Mesothelial cell of epicardium (in vitro differentiated cells): ENCODE data around the gene ENKD1. TPM values are rescaled to one million over a fixed set of nuclear protein-coding genes. Genes with fewer than 3 reads are reported as not detected.

Experiments
- DNase-seq, 2 experiments: peaks; one replicate each; pipeline ENCODE4 v3.0.0; 2021; ENCODE audit warnings: low spot score in 2 of 2; ENCODE audit not compliant: unreplicated experiment in 2 of 2
- H3K27ac Mint-ChIP-seq: 2 replicates; pipeline ENCODE4 v1.8.0; 2021; ENCODE audit warnings: mixed read lengths
- H3K27me3 Mint-ChIP-seq: 2 replicates; pipeline ENCODE4 v1.8.0; 2021; ENCODE audit warnings: low read depth, mixed read lengths
- H3K36me3 Mint-ChIP-seq: 2 replicates; pipeline ENCODE4 v1.8.0; 2021; ENCODE audit warnings: mixed read lengths
- H3K4me1 Mint-ChIP-seq: 2 replicates; pipeline ENCODE4 v1.8.0; 2021; ENCODE audit warnings: mixed read lengths
- H3K4me3 Mint-ChIP-seq: 2 replicates; pipeline ENCODE4 v1.8.0; 2021; ENCODE audit warnings: mild to moderate bottlenecking, moderate library complexity, mixed read lengths
- H3K9me3 Mint-ChIP-seq: 2 replicates; pipeline ENCODE4 v1.8.0; 2021; ENCODE audit warnings: mixed read lengths
- CTCF ChIP-seq: fragments of 200-600 bp; sonication (generic); IDR thresholded peaks from one replicate; pipeline ENCODE4 v1.5.0; 2021; ENCODE audit warnings: antibody characterized with exemption; ENCODE audit not compliant: unreplicated experiment
- total RNA-seq: library from RNA; stranded (reverse); gene quantifications from 3 replicates; pipeline ENCODE4 v1.2.1, GENCODE V29; 2021

Gene ENKD1
- total RNA-seq, 1 donor from 2014 or later = 13.0 TPM

- Mint-ChIP-seq H3K27me3 (peaks cover 50% of the 10 kb centered on the region), H3K4me3 (peak overlapping the region; percentile 69)
Measured at GRCh38 chr16:67653789-67654402, 12.7 kb downstream of the ENKD1 start.

GRCh38 chr16:67653128-67653788 is 13.3 kb downstream of the ENKD1 start:
- no peaks in the 10 kb centered on the region for H3K9me3 Mint-ChIP-seq
- DNase-seq = no peak
- H3K27me3 Mint-ChIP-seq = peaks cover 50% of the 10 kb centered on the region
- peak; percentile 55 for TF ChIP-seq CTCF
- no peaks in the 10 kb centered on the region for H3K36me3 Mint-ChIP-seq
- H3K4me1 Mint-ChIP-seq = peaks cover 4% of the 10 kb centered on the region
- peak overlapping the region; percentile 69 for H3K4me3 Mint-ChIP-seq
- no peak overlapping the region for H3K27ac Mint-ChIP-seq

More at GRCh38 chr16:67653789-67654402, 12.7 kb downstream of the ENKD1 start:
- no peak for DNase-seq
- TF ChIP-seq CTCF = no peak
- no peaks in the 10 kb centered on the region for H3K36me3 Mint-ChIP-seq
- H3K9me3 Mint-ChIP-seq = no peaks in the 10 kb centered on the region
- no peak overlapping the region for H3K27ac Mint-ChIP-seq
- peaks cover 6% of the 10 kb centered on the region for H3K4me1 Mint-ChIP-seq

GRCh38 chr16:67652578-67653127 is 13.9 kb downstream of the ENKD1 start:
- H3K27ac Mint-ChIP-seq = no peak overlapping the region
- H3K4me3 Mint-ChIP-seq = peak overlapping the region; percentile 67
- peak in 1 of 2 experiments; percentile 55 for DNase-seq

GRCh38 chr16:67651847-67652246 is 14.7 kb downstream of the ENKD1 start:
- Mint-ChIP-seq H3K4me1 (peaks cover 4% of the 10 kb centered on the region), H3K4me3 (peak overlapping the region; percentile 67), H3K9me3 (no peaks in the 10 kb centered on the region), H3K36me3 (no peaks in the 10 kb centered on the region), H3K27me3 (peaks cover 52% of the 10 kb centered on the region), H3K27ac (no peak overlapping the region)
- DNase-seq = no peak
- TF ChIP-seq CTCF = no peak

More at GRCh38 chr16:67652578-67653127, 13.9 kb downstream of the ENKD1 start:
- Mint-ChIP-seq H3K36me3 (no peaks in the 10 kb centered on the region), H3K4me1 (peaks cover 4% of the 10 kb centered on the region), H3K27me3 (peaks cover 50% of the 10 kb centered on the region), H3K9me3 (no peaks in the 10 kb centered on the region)
- no peak for TF ChIP-seq CTCF

GRCh38 chr16:67651039-67651438 is 15.5 kb downstream of the ENKD1 start:
- H3K4me3 Mint-ChIP-seq = no peak overlapping the region
- no peaks in the 10 kb centered on the region for H3K9me3 Mint-ChIP-seq
- H3K27ac Mint-ChIP-seq = no peak overlapping the region
- no peak for DNase-seq
- no peaks in the 10 kb centered on the region for H3K36me3 Mint-ChIP-seq
- peaks cover 4% of the 10 kb centered on the region for H3K4me1 Mint-ChIP-seq
- TF ChIP-seq CTCF = no peak
- H3K27me3 Mint-ChIP-seq = peaks cover 56% of the 10 kb centered on the region
